Brain pericyte (primary cell): ENCODE data around the gene FAM177A1.
"Not testable (repeated sequence)": the region's sequence is repeated elsewhere in the genome, so short reads cannot be mapped to it uniquely, and the experiment has no call there.

Experiments
- DNase-seq: peaks from one replicate; pipeline ENCODE4 v3.0.0-alpha.2; 2012; ENCODE audit warnings: low read depth, low spot score

FAM177A1 gene, protein sequence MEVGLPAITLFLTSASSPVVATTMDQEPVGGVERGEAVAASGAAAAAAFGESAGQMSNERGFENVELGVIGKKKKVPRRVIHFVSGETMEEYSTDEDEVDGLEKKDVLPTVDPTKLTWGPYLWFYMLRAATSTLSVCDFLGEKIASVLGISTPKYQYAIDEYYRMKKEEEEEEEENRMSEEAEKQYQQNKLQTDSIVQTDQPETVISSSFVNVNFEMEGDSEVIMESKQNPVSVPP

DNA sequence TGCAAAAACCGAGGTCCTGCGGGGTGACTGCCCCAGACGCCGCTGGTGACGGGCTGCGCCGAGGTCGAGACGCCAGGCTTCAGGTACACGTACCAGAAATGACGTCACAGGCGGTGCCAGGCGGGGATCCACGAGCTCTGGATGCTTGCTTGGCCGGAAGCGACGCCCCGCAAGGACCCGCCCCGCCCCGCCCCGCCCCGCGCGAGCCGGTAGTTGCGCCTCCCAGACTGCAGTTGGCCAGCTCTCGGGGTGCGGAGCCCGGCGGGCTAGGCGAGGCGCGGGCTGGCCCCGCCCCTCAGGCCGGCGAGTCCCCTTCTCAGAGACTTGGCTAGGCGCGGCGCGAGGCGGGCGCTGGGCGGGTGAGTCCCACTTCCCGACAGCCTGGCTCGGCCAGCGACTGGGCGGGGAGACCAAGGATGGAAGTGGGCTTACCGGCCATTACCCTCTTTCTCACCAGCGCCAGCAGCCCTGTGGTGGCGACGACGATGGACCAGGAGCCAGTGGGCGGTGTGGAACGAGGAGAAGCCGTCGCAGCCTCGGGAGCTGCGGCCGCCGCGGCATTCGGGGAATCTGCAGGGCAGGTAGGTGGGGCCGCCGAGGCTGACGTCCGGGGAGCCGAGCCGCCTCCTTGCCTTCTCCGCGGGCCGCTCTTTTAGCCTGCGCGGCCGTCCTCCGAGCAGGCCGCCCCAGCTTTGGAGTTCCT, at the start of gene FAM177A1:
TSS of gene FAM177A1 (plus strand) at position 225 of the 703 bp plus-strand sequence. CDS start at position 417, 192 bp downstream.
- peak; percentile 69 for DNase-seq

GRCh38 chr14:34997762-34998161, 48.3 kb upstream of the FAM177A1 start:
- DNase-seq, result no peak

GRCh38 chr14:34999500-34999899, 46.6 kb upstream of the FAM177A1 start:
- no peak for DNase-seq

GRCh38 chr14:35001621-35002020, 44.5 kb upstream of the FAM177A1 start:
- no peak for DNase-seq

DNA sequence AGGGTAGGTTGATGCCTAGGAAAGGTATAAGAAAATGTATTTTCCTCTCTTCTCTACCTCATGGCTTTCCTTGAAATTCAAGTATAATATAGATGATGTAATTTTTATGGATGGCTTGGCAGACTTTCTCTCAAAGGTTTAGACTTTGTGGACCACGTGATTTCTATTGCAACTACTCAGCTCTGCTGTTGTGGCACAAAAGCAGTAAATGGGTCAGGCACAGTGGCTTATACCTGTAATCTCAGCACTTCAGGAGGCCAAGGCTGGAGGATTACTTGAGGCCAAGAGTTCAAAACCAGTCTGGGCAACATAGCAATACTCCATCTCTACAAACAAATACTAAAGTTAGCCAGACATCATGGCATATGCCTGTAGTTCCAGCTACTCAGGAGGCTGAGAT, 41.2 kb upstream of the FAM177A1 start:
- DNase-seq, result no peak

DNA sequence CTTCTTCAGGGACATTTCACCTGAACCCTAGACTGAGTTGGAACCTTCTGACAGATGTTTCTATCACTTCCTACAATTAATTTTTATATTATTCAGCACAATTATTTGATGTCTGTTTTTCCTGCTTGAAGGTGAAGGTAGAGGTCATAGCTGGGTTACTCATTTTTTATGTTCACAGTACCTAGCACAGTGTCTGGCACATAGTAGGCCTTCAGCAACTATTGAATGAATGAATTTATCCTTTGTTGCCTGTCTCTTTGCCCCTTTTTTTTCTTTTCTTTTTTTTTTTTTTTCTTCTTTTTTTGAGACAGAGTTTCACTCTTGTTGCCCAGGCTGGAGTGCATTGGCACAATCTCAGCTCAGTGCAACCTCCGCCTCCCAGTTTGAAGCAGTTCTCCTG, 29.5 kb upstream of the FAM177A1 start:
- DNase-seq, result no peak

DNA sequence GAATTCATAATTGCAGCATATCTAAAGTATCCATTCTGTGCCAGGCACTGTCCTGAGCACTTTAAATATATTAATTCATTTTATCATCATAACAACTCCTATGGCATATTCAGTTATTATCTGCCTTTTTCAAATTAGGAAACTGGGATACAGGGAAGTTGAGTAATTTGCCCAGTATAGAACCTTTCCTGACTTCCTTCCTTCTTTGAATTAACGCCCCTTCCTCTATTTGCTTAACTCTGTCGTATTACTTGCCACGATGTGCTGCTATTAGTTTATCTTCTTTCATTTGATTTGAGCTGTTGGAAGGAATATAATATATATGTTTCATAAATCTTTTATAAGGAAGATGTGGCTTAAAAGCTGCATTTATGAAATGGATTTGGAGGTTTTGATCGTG, 25.4 kb upstream of the FAM177A1 start:
- no peak for DNase-seq

- no peak for DNase-seq
Measured at GRCh38 chr14:35028435-35028834, 17.6 kb upstream of the FAM177A1 start.

DNA sequence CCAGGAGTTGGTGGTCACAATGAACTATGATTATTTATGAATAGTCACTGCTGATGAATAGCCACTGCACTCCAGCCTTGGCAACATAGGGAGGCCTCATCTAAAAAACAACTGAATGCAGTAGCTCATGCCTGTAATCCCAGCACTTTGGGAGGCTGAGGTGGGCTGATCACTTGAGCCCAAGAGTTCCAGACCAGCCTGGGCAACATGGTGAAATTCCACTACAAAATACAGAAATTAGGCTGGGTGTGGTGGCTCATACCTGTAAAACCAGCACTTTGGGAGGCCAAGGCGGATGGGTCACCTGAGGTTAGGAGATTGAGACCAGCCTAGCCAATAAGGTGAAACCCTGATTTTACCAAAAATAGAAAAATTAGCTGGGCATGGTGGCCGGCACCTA, 13.5 kb upstream of the FAM177A1 start:
- DNase-seq, result no peak

- no peak for DNase-seq
Measured at GRCh38 chr14:35034440-35034833, 11.6 kb upstream of the FAM177A1 start.

- not testable (repeated sequence) for DNase-seq
Measured at GRCh38 chr14:35034944-35035554, 11.0 kb upstream of the FAM177A1 start.

GRCh38 chr14:35038312-35038711, 7.8 kb upstream of the FAM177A1 start:
- not testable (repeated sequence) for DNase-seq

DNA sequence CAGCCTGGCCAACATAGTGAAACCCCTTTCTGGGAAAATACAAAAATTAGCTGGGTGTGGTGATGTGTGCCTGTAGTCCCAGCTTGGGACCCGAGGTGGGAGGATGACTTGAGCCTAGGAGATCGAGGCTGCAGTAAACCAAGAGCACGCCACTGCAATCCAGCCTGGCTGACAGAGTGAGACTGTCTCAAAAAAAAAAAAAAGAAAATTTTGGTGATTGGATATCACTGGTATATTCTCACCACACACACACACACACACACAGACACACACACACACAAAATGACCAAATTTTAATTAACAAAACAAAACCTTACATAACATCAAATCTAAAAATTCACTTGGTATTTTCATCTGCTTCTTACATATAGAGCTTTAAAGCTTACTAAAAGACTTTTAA, 3.4 kb upstream of the FAM177A1 start:
- no peak for DNase-seq

GRCh38 chr14:35043046-35043445, 3.0 kb upstream of the FAM177A1 start:
- DNase-seq, result no peak

DNA sequence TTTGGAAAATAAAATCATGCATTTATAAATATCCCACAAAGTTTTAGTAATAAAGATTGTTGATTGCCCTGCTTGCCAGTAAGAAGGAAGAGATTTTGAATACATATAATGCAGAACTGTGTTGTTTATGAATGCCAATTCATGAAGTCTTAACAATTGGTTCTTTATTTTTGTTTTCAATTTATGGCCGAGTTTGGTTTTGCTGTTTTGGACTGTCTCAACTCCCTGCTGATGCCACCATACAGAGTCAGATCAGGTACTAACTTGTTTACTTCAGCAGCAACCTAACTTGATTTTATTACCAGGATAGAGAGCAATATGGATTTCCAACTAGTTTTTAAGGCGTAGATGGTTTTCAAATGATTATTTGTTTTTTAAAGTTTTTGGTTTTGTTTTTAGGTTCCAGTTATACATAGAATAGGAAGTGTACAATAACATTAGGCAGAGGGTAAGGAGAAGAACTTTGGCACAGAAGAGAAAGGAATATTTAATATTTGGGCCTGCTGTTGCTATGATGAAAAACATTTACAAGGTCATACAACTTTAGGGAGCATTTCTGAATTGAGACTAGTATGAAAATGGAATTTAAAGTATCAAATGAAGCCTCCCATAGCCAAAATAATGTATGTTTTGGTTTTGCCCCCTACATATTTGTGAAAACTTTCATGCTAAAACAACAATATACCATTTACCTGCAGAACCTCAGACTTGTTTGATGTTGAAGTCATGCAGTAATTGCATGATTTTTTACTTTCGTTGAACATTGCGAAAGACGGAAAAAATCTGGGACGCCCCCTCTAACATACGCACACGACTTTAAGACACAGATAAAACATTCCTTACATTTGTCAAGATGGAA, 904 bp upstream of the FAM177A1 start:
- no peak for DNase-seq

DNA sequence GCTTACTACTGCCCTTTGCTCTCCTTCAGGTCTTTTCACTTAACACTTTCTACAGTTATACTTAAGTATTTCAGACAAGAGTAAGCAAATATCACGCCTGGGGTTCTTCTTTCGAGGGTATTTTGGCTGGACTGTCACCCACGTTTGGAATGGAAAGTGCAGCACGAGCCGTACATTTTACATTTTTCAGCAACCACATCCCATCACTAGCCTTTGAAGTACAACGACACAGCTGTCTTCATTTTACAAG, 349 bp upstream of the FAM177A1 start:
- DNase-seq, result no peak

GRCh38 chr14:35046751-35047536, 872 bp downstream of the FAM177A1 start:
- no peak for DNase-seq

GRCh38 chr14:35047976-35048513, 2.0 kb downstream of the FAM177A1 start:
- no peak for DNase-seq

DNA sequence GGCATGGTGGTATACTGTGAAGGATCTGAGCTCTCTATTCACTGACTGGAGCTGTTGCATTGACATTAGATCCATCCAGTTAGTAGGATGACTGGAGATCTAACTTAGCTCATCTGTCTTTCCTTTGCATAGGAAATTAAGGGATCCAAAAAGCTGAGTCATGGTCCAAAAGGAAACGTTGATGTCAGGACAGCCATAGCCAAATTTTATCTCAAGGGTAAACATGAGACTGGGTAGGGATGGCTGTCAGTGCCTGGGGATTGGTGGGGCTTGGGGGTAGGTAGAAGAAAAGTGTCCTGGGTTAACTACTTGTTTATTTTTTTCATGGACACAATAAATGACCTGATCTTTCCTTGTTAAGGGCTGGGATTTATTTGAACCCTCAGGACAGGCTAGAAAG, 4.6 kb downstream of the FAM177A1 start:
- DNase-seq, result no peak

DNA sequence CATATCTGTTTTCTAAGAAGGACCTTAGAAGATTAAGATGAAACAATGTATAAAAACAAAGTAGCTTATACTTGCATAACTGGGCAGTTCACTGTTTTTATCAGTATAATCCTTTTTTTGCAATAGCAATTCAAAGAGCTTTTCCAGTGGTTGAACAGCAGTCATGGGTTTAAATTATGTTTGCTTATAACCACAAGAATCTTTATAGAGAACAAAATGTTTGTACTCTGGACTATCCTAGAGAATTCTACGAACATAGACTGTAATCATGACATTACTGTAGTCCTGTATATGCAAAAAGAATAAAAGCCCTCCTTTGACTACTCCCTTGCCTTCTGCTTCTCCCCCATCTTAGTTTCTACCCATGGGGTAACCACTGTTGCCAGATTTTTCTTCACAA, 5.7 kb downstream of the FAM177A1 start:
- peak; percentile 5 for DNase-seq

- no peak for DNase-seq
Measured at GRCh38 chr14:35052637-35053036, 6.6 kb downstream of the FAM177A1 start.
